Skeletal muscle cell (primary cell): ENCODE results near the gene CRACR2B.

Source experiments
- DNase-seq: peaks from one replicate; pipeline ENCODE4 v3.0.0-alpha.2; 2010; ENCODE audit warnings: low read depth
- H3K4me3 ChIP-seq: 2 replicates; pipeline ENCODE4 v1.5.1; 2011; ENCODE audit warnings: low read depth, mild to moderate bottlenecking, control low read depth, low read length, moderate library complexity

CRACR2B gene

GRCh38 chr11:862081-862661 is 34.5 kb downstream of the CRACR2B start:
- no peak overlapping the region for H3K4me3 ChIP-seq
- DNase-seq: no peak

GRCh38 chr11:862696-863022 is 34.9 kb downstream of the CRACR2B start:
- no peak for DNase-seq
- H3K4me3 ChIP-seq: no peak overlapping the region

DNA sequence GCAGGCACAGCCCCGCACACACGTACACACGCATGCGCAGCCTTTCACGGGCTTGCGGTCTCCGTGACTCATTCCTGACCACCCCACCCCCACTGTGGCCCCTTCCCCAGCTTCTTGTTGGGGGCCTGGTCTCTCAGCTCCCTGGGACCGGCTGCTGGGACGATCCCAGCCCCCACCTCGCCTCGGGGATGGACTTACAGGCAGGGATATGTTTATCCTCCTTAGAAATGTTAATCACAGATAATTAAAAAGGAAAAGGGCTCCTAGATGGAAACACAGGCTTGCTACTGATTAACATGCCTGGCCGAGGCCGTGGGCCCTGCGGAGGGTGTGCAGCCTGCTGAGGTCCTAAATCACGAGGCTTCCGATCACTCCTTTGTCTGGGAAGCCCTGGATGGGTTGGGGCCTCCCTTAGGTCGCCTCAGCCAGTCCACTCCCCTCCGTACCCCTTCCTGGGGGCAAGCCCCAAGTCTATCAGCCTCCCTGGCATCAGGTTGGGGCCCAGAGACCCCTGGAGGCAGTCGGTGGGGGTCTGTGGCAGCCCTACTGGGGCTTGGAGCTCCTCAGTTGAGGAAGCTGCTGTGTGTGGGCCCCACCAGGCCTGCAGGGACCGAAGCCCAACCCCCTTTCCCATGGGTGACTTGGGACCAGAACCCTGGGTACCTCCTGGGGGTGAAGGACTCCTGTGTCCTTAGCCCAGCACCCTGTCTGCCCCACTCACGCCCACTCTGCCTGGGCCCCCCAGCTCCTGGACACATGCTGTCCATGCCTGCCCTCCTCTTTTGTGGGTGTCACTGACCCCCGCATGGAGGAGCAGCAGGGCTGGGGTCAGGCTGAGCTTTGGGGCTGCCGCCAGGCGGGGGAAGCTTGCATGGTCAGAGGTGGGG is 35.5 kb downstream of the CRACR2B start:
- no peak for DNase-seq
- no peak overlapping the region for H3K4me3 ChIP-seq

- no peak overlapping the region for H3K4me3 ChIP-seq
- DNase-seq: no peak
Measured at GRCh38 chr11:863910-864827, 36.5 kb downstream of the CRACR2B start.

DNA sequence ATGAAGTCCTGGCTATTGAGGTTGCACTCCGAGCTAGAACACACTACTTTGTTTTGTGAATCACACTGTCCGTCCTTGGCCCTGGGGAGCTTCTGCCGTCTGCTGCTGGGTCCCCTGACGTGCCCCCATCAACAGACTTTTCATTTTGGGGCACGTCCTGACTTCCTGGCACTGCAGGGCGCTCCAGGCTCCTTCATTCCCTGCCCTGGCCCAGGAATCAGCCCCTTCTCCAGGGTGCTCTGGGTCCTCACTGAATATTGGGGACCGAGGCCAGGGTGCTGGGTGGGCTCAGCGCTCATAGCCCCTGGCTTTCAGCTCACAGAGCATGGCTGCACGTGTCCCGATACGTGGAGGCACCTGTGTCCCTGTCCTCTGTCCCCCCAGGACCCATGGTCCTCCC is 37.2 kb downstream of the CRACR2B start:
- H3K4me3 ChIP-seq: no peak overlapping the region
- DNase-seq: no peak

GRCh38 chr11:865462-866430 is 38.0 kb downstream of the CRACR2B start:
- DNase-seq: no peak

GRCh38 chr11:866481-866880 is 38.8 kb downstream of the CRACR2B start:
- DNase-seq: no peak
- no peak overlapping the region for H3K4me3 ChIP-seq

More at GRCh38 chr11:865462-866430, 38.0 kb downstream of the CRACR2B start:
- H3K4me3 ChIP-seq: no peak overlapping the region

GRCh38 chr11:867856-868358 is 40.2 kb downstream of the CRACR2B start:
- no peak for DNase-seq

DNA sequence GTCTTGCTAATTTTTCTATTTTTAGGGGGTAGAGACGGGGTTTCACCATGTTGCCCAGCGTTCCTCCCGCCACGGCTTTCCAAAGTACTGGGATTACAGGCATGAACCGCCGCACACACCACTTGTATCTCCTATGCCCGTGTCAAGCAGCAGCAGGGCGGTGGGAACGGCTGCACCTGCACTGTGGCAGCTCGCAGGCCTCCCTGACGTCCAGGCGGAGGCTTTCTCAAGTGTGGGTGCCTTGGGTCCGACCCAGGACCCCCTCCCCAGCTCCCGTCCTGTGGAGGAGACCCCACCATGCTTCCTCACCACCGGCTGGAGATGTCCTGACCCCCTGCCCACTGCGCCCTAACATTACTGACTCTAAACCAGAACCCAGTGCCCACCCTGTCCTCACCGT is 40.7 kb downstream of the CRACR2B start:
- H3K4me3 ChIP-seq: no peak overlapping the region
- no peak for DNase-seq

More at GRCh38 chr11:867856-868358, 40.2 kb downstream of the CRACR2B start:
- H3K4me3 ChIP-seq: no peak overlapping the region

- H3K4me3 ChIP-seq: no peak overlapping the region
Measured at GRCh38 chr11:868802-869201, 41.1 kb downstream of the CRACR2B start.

GRCh38 chr11:869399-870126 is 41.8 kb downstream of the CRACR2B start:
- no peak for DNase-seq
- no peak overlapping the region for H3K4me3 ChIP-seq

More at GRCh38 chr11:868802-869201, 41.1 kb downstream of the CRACR2B start:
- DNase-seq: no peak

DNA sequence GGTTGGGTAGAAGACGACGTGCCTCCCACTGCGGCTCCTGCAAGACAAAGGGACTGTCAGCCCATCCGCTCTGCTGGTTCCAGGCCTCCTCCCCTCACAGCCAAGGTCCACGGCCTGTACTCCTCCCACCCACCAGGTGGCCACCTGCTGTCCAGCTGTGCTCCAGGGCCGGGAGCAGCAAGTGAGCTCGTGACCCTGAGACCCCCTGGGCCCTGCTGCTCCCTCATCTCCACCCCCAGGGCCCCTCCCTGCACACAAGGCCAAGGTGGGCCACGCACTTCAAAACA is 42.4 kb downstream of the CRACR2B start:
- no peak overlapping the region for H3K4me3 ChIP-seq
- DNase-seq: no peak

GRCh38 chr11:870418-870817 is 42.7 kb downstream of the CRACR2B start:
- no peak for DNase-seq
- H3K4me3 ChIP-seq: no peak overlapping the region

- no peak for DNase-seq
- H3K4me3 ChIP-seq: no peak overlapping the region
Measured at GRCh38 chr11:871472-871871, 43.8 kb downstream of the CRACR2B start.

DNA sequence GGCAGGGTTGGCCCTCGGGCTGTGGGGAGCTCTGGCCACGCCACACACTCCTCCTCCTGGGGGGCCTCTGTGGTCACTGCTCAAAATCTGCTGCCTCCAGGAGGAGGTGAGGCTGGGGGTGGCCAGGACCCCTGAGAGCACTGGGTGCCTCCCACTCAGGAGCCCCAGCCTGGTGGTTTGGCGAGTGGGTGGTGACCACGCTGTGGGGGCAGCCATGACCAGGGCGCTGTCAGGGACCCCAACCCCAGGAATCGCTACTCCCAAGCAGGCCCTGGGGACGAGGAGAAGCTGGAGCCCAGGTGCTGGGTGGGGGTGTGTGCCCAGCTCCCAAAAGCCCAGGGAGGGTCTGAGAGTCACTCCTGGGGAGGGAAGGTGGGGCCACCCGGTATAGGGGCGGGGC is 45.1 kb downstream of the CRACR2B start:
- no peak for DNase-seq

DNA sequence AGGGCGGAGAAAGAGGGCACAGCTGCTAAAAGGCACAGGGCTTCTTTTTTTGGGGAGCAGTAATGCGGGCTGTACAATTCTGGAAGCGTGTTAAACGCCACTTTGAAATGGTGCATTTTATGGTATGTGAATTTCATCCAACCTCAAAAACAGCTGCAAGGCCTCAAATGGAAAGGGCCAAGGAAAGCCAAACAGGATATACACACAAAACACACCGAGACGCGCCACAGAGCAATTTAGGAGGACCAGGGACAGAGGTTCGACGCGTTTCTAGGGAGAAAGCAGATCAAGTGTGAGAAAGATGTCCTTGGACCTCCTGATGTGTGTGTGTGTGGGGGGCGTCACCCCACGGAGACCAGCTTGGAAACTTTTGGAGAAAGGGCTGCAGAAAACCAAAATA is 46.0 kb downstream of the CRACR2B start:
- DNase-seq: no peak

More for the DNA sequence above, 45.1 kb downstream of the CRACR2B start:
- no peak overlapping the region for H3K4me3 ChIP-seq

GRCh38 chr11:875203-875602 is 47.5 kb downstream of the CRACR2B start:
- no peak overlapping the region for H3K4me3 ChIP-seq
- DNase-seq: no peak

More for the DNA sequence above, 46.0 kb downstream of the CRACR2B start:
- no peak overlapping the region for H3K4me3 ChIP-seq

GRCh38 chr11:875769-876301 is 48.1 kb downstream of the CRACR2B start:
- DNase-seq: no peak
- H3K4me3 ChIP-seq: no peak overlapping the region
